ENCODE results near the gene EEF2K. TPM values are rescaled to one million over a fixed set of nuclear protein-coding genes. Genes with fewer than 3 reads are reported as not detected.

The EEF2K gene
- total RNA-seq = 22.6 and 27.2 TPM in 2 replicates

GRCh38 chr16:22206013-22206841, at the start of gene EEF2K:
TSS of gene EEF2K (plus strand) at chr16:22206278. CDS start at chr16:22225730, 19,452 bp downstream.

GRCh38 chr16:22161999-22162655, 44.0 kb upstream of the EEF2K start, which contains the start of gene SDR42E2:
TSS of gene SDR42E2 (plus strand) at chr16:22162506. CDS start at chr16:22165583, 3,077 bp downstream.

DNA sequence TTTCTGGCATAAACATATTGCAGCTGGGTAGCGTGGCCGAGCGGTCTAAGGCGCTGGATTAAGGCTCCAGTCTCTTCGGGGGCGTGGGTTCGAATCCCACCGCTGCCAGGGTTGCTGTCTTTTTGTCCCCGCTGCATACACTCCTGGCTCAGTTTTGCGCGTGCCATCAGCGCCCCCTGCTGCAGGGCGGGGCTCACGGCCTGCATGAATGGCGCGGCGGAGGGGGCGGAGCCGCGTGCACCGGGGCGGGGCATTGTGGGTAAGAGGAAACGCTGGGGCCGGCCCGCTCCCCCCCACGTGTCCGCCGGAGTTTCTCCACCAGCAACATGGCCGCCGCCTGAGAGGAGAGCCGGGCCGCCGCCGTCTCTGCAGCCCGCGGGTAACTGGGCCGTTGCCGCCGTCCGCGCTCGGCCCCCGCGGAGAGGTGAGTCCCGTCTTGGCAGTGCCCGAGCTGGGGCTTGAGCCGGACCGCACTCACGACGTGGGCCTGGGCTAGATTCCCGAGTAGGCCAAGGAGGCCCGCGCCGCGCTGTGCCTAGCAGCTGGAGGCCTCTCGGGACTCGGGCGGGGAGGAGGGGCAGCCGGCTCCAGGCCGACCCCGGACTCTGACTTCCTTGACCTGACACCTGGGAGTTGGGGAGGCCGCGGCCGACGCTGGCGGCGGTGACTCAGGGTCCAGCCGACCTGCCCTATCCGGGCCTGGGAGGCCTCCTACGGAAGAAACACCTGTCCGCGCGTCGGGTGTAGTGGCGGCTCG, 91.2 kb downstream of the EEF2K start, which contains the start of gene POLR3E:
POLR3E (plus strand) TSS at position 296 of the 757 bp plus-strand sequence. CDS start 5,560 bp downstream, outside the sequence.

Other genes with a start within 250 kb of the EEF2K start
- gene PDZD9, start 205.2 kb upstream of the EEF2K start, total RNA-seq = not detected in 2 replicates
- gene MOSMO, start 198.2 kb upstream of the EEF2K start, total RNA-seq = 13.6 and 14.8 TPM in 2 replicates
- gene VWA3A, start 113.7 kb upstream of the EEF2K start, total RNA-seq = 0.18 TPM in 1 of 2 replicates, not detected in the other
- gene SDR42E2, start 43.8 kb upstream of the EEF2K start, total RNA-seq = not detected in 2 replicates
- gene POLR3E, start 91.1 kb downstream of the EEF2K start, total RNA-seq = 42.5 and 57.9 TPM in 2 replicates
- gene CDR2, start 168.3 kb downstream of the EEF2K start, total RNA-seq = 58.8 and 73.5 TPM in 2 replicates